Measurements from ENCODE around the gene VWA8.
"Not testable (repeated sequence)": the region's sequence is repeated elsewhere in the genome, so short reads cannot be mapped to it uniquely, and the experiment has no call there.

VWA8 gene

GRCh38 chr13:41571817-41572340, 389.0 kb downstream of the VWA8 start:
- not testable (repeated sequence) for DNase-seq

- DNase-seq, result no peak
Observed at GRCh38 chr13:41568972-41569351, 391.9 kb downstream of the VWA8 start.

GRCh38 chr13:41568143-41568971, 392.6 kb downstream of the VWA8 start:
- DNase-seq, result no peak

- no peak for DNase-seq
Observed at GRCh38 chr13:41567363-41567762, 393.5 kb downstream of the VWA8 start.

GRCh38 chr13:41565846-41566245, 395.1 kb downstream of the VWA8 start:
- no peak for DNase-seq

- DNase-seq, result no peak
Observed at GRCh38 chr13:41565216-41565615, 395.7 kb downstream of the VWA8 start.

- DNase-seq, result no peak
Observed at GRCh38 chr13:41563984-41564365, 396.9 kb downstream of the VWA8 start.

GRCh38 chr13:41563341-41563983, 397.4 kb downstream of the VWA8 start:
- DNase-seq, result no peak

- DNase-seq, result no peak
Observed at GRCh38 chr13:41562541-41563178, 398.2 kb downstream of the VWA8 start.

GRCh38 chr13:41562083-41562482, 398.8 kb downstream of the VWA8 start:
- DNase-seq, result no peak

GRCh38 chr13:41561170-41561569, 399.7 kb downstream of the VWA8 start:
- DNase-seq, result no peak

- no peak for DNase-seq
Observed at GRCh38 chr13:41558781-41559560, 401.9 kb downstream of the VWA8 start.

- DNase-seq, result no peak
Observed at GRCh38 chr13:41557719-41558118, 403.2 kb downstream of the VWA8 start.

GRCh38 chr13:41554626-41555386, 406.1 kb downstream of the VWA8 start:
- DNase-seq, result no peak

GRCh38 chr13:41554180-41554579, 406.7 kb downstream of the VWA8 start:
- no peak for DNase-seq

GRCh38 chr13:41552031-41552430, 408.9 kb downstream of the VWA8 start:
- DNase-seq, result no peak

- DNase-seq, result no peak
Observed at GRCh38 chr13:41550276-41550675, 410.6 kb downstream of the VWA8 start.

- no peak for DNase-seq
Observed at GRCh38 chr13:41549491-41549890, 411.4 kb downstream of the VWA8 start.

- no peak for DNase-seq
Observed at GRCh38 chr13:41548910-41549309, 412.0 kb downstream of the VWA8 start.

GRCh38 chr13:41548031-41548430, 412.9 kb downstream of the VWA8 start:
- no peak for DNase-seq

GRCh38 chr13:41547251-41548000, 413.5 kb downstream of the VWA8 start:
- DNase-seq, result peak; percentile 29

All from NCI-H526 treated with DMSO at 0.1 percent for 48 hours (cell line).